AG09309 (cell line): ENCODE measurements around the gene FBN1.

ENCODE experiments used
- DNase-seq: peaks from one replicate; pipeline ENCODE4 v3.0.0-alpha.2; 2010; ENCODE audit warnings: low read depth
- H3K4me3 ChIP-seq: 2 replicates; pipeline ENCODE4 v1.5.1; 2011; ENCODE audit warnings: mild to moderate bottlenecking, low read depth, low read length, moderate library complexity; ENCODE audit not compliant: control insufficient read depth
- CTCF ChIP-seq: IDR thresholded peaks from 2 replicates; pipeline ENCODE4 v1.5.1; 2011; ENCODE audit warnings: mild to moderate bottlenecking, low read depth, low read length, inconsistent platforms; ENCODE audit not compliant: insufficient read depth, control insufficient read depth; ENCODE audit errors: missing control alignments

Gene FBN1

GRCh38 chr15:48371550-48371949 is 274.0 kb downstream of the FBN1 start:
- TF ChIP-seq CTCF = no peak
- H3K4me3 ChIP-seq = no peak overlapping the region
- DNase-seq = no peak

GRCh38 chr15:48370460-48370859 is 275.0 kb downstream of the FBN1 start:
- TF ChIP-seq CTCF = no peak
- DNase-seq = peak; percentile 92
- H3K4me3 ChIP-seq = no peak overlapping the region

GRCh38 chr15:48367483-48367882 is 278.0 kb downstream of the FBN1 start:
- DNase-seq = no peak

GRCh38 chr15:48366584-48367312 is 278.8 kb downstream of the FBN1 start:
- DNase-seq = no peak
- no peak overlapping the region for H3K4me3 ChIP-seq
- TF ChIP-seq CTCF = no peak

More at GRCh38 chr15:48367483-48367882, 278.0 kb downstream of the FBN1 start:
- no peak for TF ChIP-seq CTCF
- H3K4me3 ChIP-seq = no peak overlapping the region

GRCh38 chr15:48365575-48365974 is 279.9 kb downstream of the FBN1 start:
- H3K4me3 ChIP-seq = no peak overlapping the region
- DNase-seq = no peak
- TF ChIP-seq CTCF = no peak

- TF ChIP-seq CTCF = no peak
Measured at GRCh38 chr15:48363474-48363873, 282.0 kb downstream of the FBN1 start.

More at GRCh38 chr15:48363474-48363873, 282.0 kb downstream of the FBN1 start:
- no peak for DNase-seq
- H3K4me3 ChIP-seq = no peak overlapping the region
